H9 (cell line): ENCODE data around the gene ADAMTSL3. TPM values are rescaled to one million over a fixed set of nuclear protein-coding genes. Genes with fewer than 3 reads are reported as not detected.

Source experiments
- DNase-seq: peaks from one replicate; pipeline ENCODE4 v3.0.0-alpha.2; 2017
- H2AFZ ChIP-seq: one replicate; pipeline ENCODE4 v1.6.1; 2013; ENCODE audit warnings: mild to moderate bottlenecking, low read length, control low read depth, moderate library complexity
- H2AK5ac ChIP-seq: 2 replicates; pipeline ENCODE4 v1.6.1; 2013; ENCODE audit warnings: low read length, control low read depth, mixed read lengths; ENCODE audit not compliant: insufficient read length
- H2BK120ac ChIP-seq: one replicate; pipeline ENCODE4 v1.6.1; 2013; ENCODE audit warnings: low read depth, mild to moderate bottlenecking, low read length, control low read depth, inconsistent platforms; ENCODE audit not compliant: poor library complexity, severe bottlenecking
- H2BK12ac ChIP-seq: 2 replicates; pipeline ENCODE4 v1.6.1; 2013; ENCODE audit warnings: low read length, control low read depth, mixed read lengths, low read depth; ENCODE audit not compliant: insufficient read length
- H2BK15ac ChIP-seq: 2 replicates; pipeline ENCODE4 v1.6.1; 2013; ENCODE audit warnings: low read depth, low read length, control low read depth
- H2BK20ac ChIP-seq: one replicate; pipeline ENCODE4 v1.6.1; 2013; ENCODE audit warnings: low read depth, mild to moderate bottlenecking, low read length, control low read depth, inconsistent platforms; ENCODE audit not compliant: poor library complexity, severe bottlenecking
- H2BK5ac ChIP-seq: 2 replicates; pipeline ENCODE4 v1.6.1; 2013; ENCODE audit warnings: low read length, control low read depth, mixed read lengths; ENCODE audit not compliant: insufficient read length
- H3K14ac ChIP-seq: 2 replicates; pipeline ENCODE4 v1.6.1; 2013; ENCODE audit warnings: low read length, control low read depth; ENCODE audit not compliant: insufficient read depth
- H3K18ac ChIP-seq: 2 replicates; pipeline ENCODE4 v1.6.1; 2013; ENCODE audit warnings: low read depth, mild to moderate bottlenecking, mixed read lengths, low read length, control low read depth; ENCODE audit not compliant: insufficient read length
- H3K23ac ChIP-seq: 2 replicates; pipeline ENCODE4 v1.6.1; 2013; ENCODE audit warnings: low read length, control low read depth, mixed read lengths, low read depth; ENCODE audit not compliant: insufficient read length
- H3K23me2 ChIP-seq: 2 replicates; pipeline ENCODE4 v1.6.1; 2013; ENCODE audit warnings: low read depth, mild to moderate bottlenecking, mixed read lengths, low read length, control low read depth; ENCODE audit not compliant: insufficient read length, poor library complexity, severe bottlenecking
- H3K27ac ChIP-seq: 2 replicates; pipeline ENCODE4 v1.5.1; 2013; ENCODE audit warnings: low read length, control low read depth, mixed read lengths, low read depth; ENCODE audit not compliant: insufficient read length
- H3K27me3 ChIP-seq: 2 replicates; pipeline ENCODE4 v1.6.1; 2013; ENCODE audit warnings: low read length, control low read depth, inconsistent platforms; ENCODE audit not compliant: insufficient read depth
- H3K4ac ChIP-seq: 2 replicates; pipeline ENCODE4 v1.6.1; 2013; ENCODE audit warnings: low read depth, mild to moderate bottlenecking, control low read depth, inconsistent platforms, low read length, moderate library complexity
- H3K4me1 ChIP-seq: 2 replicates; pipeline ENCODE4 v1.6.1; 2013; ENCODE audit warnings: low read length, control low read depth, inconsistent platforms; ENCODE audit not compliant: insufficient read depth
- H3K4me2 ChIP-seq: 2 replicates; pipeline ENCODE4 v1.6.1; 2013; ENCODE audit warnings: low read length, control low read depth, mixed read lengths; ENCODE audit not compliant: insufficient read length, insufficient read depth
- H3K56ac ChIP-seq: 2 replicates; pipeline ENCODE4 v1.6.1; 2013; ENCODE audit warnings: low read depth, mild to moderate bottlenecking, mixed read lengths, low read length, control low read depth; ENCODE audit not compliant: insufficient read length
- H3K79me1 ChIP-seq: 2 replicates; pipeline ENCODE4 v1.6.1; 2013; ENCODE audit warnings: low read depth, mild to moderate bottlenecking, moderate library complexity, low read length, control low read depth, inconsistent platforms; ENCODE audit not compliant: insufficient read depth, poor library complexity, severe bottlenecking
- H3K79me2 ChIP-seq: 2 replicates; pipeline ENCODE4 v1.6.1; 2013; ENCODE audit warnings: low read length, control low read depth, inconsistent platforms; ENCODE audit not compliant: insufficient read depth
- H3K9ac ChIP-seq: 2 replicates; pipeline ENCODE4 v1.6.1; 2013; ENCODE audit warnings: low read length, control low read depth, mixed read lengths; ENCODE audit not compliant: insufficient read length; ENCODE audit errors: extremely low read depth
- H3K9me3 ChIP-seq: one replicate; pipeline ENCODE4 v1.6.1; 2013; ENCODE audit warnings: low read depth, low read length, inconsistent platforms; ENCODE audit not compliant: control insufficient read depth
- H3T11ph ChIP-seq: one replicate; pipeline ENCODE4 v1.6.1; 2013; ENCODE audit warnings: mild to moderate bottlenecking, low read length, control low read depth, inconsistent platforms
- H4K20me1 ChIP-seq: one replicate; pipeline ENCODE4 v1.6.1; 2013; ENCODE audit not compliant: control insufficient read depth, insufficient read length, insufficient read depth
- H4K5ac ChIP-seq: 2 replicates; pipeline ENCODE4 v1.6.1; 2013; ENCODE audit warnings: low read depth, mild to moderate bottlenecking, mixed read lengths, low read length, control low read depth; ENCODE audit not compliant: insufficient read length
- H4K8ac ChIP-seq: replicated peaks from 2 replicates; pipeline ENCODE4 v1.6.1; 2013; ENCODE audit warnings: low read length, control low read depth, mixed read lengths, low read depth; ENCODE audit not compliant: insufficient read length
- H4K91ac ChIP-seq: 2 replicates; pipeline ENCODE4 v1.6.1; 2013; ENCODE audit warnings: low read depth, mild to moderate bottlenecking, moderate library complexity, mixed read lengths, low read length, control low read depth; ENCODE audit not compliant: insufficient read length
- H3K27ac Mint-ChIP-seq, 3 experiments: 2 replicates in 2 of 3; 3 replicates in 1 of 3; pipeline ENCODE4 v1.8.0; 2020 to 2021; ENCODE audit warnings: mixed read lengths in 3 of 3, mild to moderate bottlenecking in 1 of 3, moderate library complexity in 1 of 3
- H3K27me3 Mint-ChIP-seq: 2 replicates; pipeline ENCODE4 v1.8.0; 2021; ENCODE audit warnings: low read depth, mild to moderate bottlenecking, moderate library complexity, mixed read lengths
- H3K36me3 Mint-ChIP-seq, 3 experiments: 2 replicates in 2 of 3; 3 replicates in 1 of 3; pipeline ENCODE4 v1.8.0; 2020 to 2021; ENCODE audit warnings: low read depth in 3 of 3, mixed read lengths in 3 of 3; ENCODE audit not compliant: insufficient read depth in 1 of 3
- H3K4me1 Mint-ChIP-seq, 2 experiments: 2 replicates each; pipeline ENCODE4 v1.8.0; 2020; ENCODE audit warnings: mixed read lengths in 2 of 2
- H3K4me3 Mint-ChIP-seq, 2 experiments: 2 replicates in 1 of 2; 3 replicates in 1 of 2; pipeline ENCODE4 v1.8.0; 2020 to 2021; ENCODE audit warnings: mild to moderate bottlenecking in 2 of 2, mixed read lengths in 2 of 2, moderate library complexity in 1 of 2
- H3K9me3 Mint-ChIP-seq, 2 experiments: 2 replicates in 1 of 2; 3 replicates in 1 of 2; pipeline ENCODE4 v1.8.0; 2020; ENCODE audit warnings: mild to moderate bottlenecking in 2 of 2, mixed read lengths in 2 of 2, moderate library complexity in 1 of 2
- WGBS: extraction: QIAGEN DNeasy Blood & Tissue Kit; methylation state at CpG from one replicate; pipeline ENCODE4 v1.1.7; 2013; ENCODE audit warnings: missing lambda C conversion rate, low lambda C conversion rate, mixed read lengths; ENCODE audit not compliant: insufficient read length; ENCODE audit errors: extremely low coverage; 5-methylcytosine and 5-hydroxymethylcytosine counted together
- total RNA-seq: library from RNA; stranded (reverse); gene quantifications from 2 replicates; pipeline ENCODE4 v1.2.1, GENCODE V29; 2021
- TF ChIP-seq, protein P1 (sequence below): fragments of 200-600 bp; sonication (generic); conservative IDR thresholded peaks from 3 replicates; pipeline ENCODE4 v1.8.0; 2021; ENCODE audit warnings: antibody characterized with exemption, mild to moderate bottlenecking

Gene ADAMTSL3
- total RNA-seq, 1 experiment from 2014 or later = 0.39 TPM

DNA sequence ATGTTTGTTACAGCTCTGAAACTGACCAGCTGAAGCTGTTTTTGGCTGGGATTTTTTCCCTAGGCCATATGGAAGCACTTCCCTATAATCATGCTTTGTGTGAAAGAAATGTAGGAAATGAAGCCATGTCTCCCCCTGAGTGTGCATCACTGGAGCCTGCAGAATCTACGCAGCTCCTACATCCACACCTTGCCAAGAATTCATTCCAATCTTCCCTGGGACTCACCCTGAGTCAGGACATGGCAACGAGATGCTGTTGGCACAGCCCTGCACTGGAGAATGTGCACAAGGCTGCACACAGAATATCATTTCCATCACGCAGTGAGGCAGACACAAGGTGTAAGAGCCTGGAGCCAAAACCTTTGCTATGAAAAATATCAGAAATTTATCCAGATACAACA, 189.5 kb downstream of the ADAMTSL3 start:
- H3K36me3 Mint-ChIP-seq = no peaks in the 10 kb centered on the region
- DNase-seq = no peak
- H3K4me1 Mint-ChIP-seq = 0 out of 4 replicates have a peak, but pooled peaks cover 0 to 2% of the 10 kb centered on the region in 2 experiments
- Histone ChIP-seq H3K4ac (no peak overlapping the region), H2BK120ac (no peak overlapping the region), H3K9me3 (no peaks in the 10 kb centered on the region), H2BK5ac (no peak overlapping the region), H4K8ac (no peak overlapping the region), H3K18ac (no peak overlapping the region), H2BK12ac (no peak overlapping the region), H3K27me3 (no peaks in the 10 kb centered on the region), H3K79me1 (no peaks in the 10 kb centered on the region), H2AFZ (no peak overlapping the region), H4K5ac (no peak overlapping the region), H3K14ac (peak overlapping the region; percentile 71; the same call in 1 of the 2 replicates), H3K56ac (no peak overlapping the region), H4K20me1 (no peaks in the 10 kb centered on the region), H3K79me2 (0 out of 2 replicates have a peak, but pooled peaks cover 2% of the 10 kb centered on the region), H2AK5ac (no peak overlapping the region), H3K4me1 (no peaks in the 10 kb centered on the region), H3K23ac (no peak overlapping the region), H3K4me2 (no peak overlapping the region), H2BK15ac (no peak overlapping the region), H4K91ac (no peak overlapping the region), H2BK20ac (no peak overlapping the region), H3K27ac (no peak overlapping the region), H3K9ac (no peak overlapping the region), H3T11ph (no peak overlapping the region), H3K23me2 (no peaks in the 10 kb centered on the region)
- H3K27ac Mint-ChIP-seq = no peak overlapping the region
- TF ChIP-seq, protein P1, sequence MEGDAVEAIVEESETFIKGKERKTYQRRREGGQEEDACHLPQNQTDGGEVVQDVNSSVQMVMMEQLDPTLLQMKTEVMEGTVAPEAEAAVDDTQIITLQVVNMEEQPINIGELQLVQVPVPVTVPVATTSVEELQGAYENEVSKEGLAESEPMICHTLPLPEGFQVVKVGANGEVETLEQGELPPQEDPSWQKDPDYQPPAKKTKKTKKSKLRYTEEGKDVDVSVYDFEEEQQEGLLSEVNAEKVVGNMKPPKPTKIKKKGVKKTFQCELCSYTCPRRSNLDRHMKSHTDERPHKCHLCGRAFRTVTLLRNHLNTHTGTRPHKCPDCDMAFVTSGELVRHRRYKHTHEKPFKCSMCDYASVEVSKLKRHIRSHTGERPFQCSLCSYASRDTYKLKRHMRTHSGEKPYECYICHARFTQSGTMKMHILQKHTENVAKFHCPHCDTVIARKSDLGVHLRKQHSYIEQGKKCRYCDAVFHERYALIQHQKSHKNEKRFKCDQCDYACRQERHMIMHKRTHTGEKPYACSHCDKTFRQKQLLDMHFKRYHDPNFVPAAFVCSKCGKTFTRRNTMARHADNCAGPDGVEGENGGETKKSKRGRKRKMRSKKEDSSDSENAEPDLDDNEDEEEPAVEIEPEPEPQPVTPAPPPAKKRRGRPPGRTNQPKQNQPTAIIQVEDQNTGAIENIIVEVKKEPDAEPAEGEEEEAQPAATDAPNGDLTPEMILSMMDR = no peak
- WGBS = no CpG with 5 or more reads among the region's 3 CpGs
- H3K9me3 Mint-ChIP-seq = no peaks in the 10 kb centered on the region
- H3K27me3 Mint-ChIP-seq = no peaks in the 10 kb centered on the region; the same call in 1 of the 2 replicates
- H3K4me3 Mint-ChIP-seq = no peak overlapping the region
